Measurements from ENCODE around the gene WEE2. TPM values are rescaled to one million over a fixed set of nuclear protein-coding genes. Genes with fewer than 3 reads are reported as not detected.

The WEE2 gene
- total RNA-seq, 1 experiment from 2014 or later, result not detected

DNA sequence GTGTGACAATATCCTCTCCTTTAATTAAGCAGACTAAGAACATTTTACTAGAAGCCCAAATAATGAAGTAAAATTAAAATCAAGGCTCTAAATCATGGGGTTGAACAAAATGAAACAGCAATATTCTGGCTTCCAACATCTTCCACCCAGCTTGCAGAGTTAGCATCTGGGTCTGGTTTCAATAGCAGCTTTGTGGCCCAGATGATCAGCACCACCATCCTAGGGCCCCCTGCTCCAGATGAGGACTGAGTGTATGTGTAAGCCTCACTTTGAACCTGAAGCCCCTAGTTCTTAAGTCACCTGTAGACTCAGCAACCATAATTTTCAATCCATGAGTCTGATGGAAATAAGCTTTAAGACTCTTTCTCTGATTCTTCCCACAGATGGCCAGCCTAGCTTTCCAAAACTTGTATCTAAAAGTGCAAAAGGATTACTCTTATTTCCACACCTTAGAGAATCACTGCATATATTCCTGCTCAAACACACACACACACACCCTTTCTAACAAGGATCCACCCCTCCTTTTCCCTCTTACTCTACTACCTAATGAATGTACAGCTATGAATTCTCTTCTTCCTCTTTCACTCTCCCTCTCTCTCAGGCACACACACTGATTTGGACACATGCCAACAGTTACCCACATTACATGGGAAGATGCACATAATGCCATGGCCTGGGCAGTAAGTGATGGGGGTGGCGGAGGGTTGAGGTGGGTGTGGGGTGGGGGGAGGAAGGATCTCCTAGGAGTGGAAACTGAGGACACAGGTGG is 9.7 kb upstream of the WEE2 start:
- intact Hi-C loops (cut with micrococcal nuclease), result no loop called here
- Histone ChIP-seq H3K4me1 (ENCODE audit: control insufficient read depth in 1 of 2, insufficient read depth in 2 of 2, low read length in 2 of 2) (peaks cover 8 to 14% of the 10 kb centered on the region in 2 experiments; a peak in 2 of 4 replicates), H2AFZ (ENCODE audit: low read depth, low read length, poor library complexity, severe bottlenecking) (no peak overlapping the region), H3K79me2 (ENCODE audit: insufficient read depth, low read length) (peaks cover 3% of the 10 kb centered on the region; the same call in 1 of the 2 replicates), H4K20me1 (ENCODE audit: insufficient read depth) (no peaks in the 10 kb centered on the region), H3K9me2 (ENCODE audit: insufficient read depth) (no peaks in the 10 kb centered on the region), H3K4me2 (ENCODE audit: low read length) (no peak overlapping the region), H3K36me3 (ENCODE audit: control insufficient read depth in 1 of 2, insufficient read depth in 2 of 2, low read length in 2 of 2) (no peaks in the 10 kb centered on the region), H3K27me3 (ENCODE audit: insufficient read depth, low read length) (no peaks in the 10 kb centered on the region), H3K9ac (ENCODE audit: low read length) (no peak overlapping the region), H3K4me3 (replicated peaks in 1 of 2; ENCODE audit: low read depth in 1 of 2, low read length in 2 of 2) (no peak overlapping the region), H3K9me3 (ENCODE audit: control insufficient read depth in 1 of 2, insufficient read depth in 1 of 2, low read depth in 1 of 2, low read length in 2 of 2) (no peaks in the 10 kb centered on the region), H3K27ac (ENCODE audit: low read depth, low read length) (no peak overlapping the region)
- TF ChIP-seq TCF7L2 (IDR thresholded peaks at IDR 0.05; ENCODE audit: borderline replicate concordance, extremely low read depth, insufficient read depth, insufficient read length) (no peak), POLR2A (IDR thresholded peaks at IDR 0.05; ENCODE audit: borderline replicate concordance, extremely low read depth, insufficient read depth, insufficient read length) (no peak), SRF (IDR thresholded peaks at IDR 0.05; ENCODE audit: low read depth) (no peak), ELF1 (IDR thresholded peaks at IDR 0.05; ENCODE audit: borderline replicate concordance, low read depth) (no peak), RAD21 (IDR thresholded peaks at IDR 0.05; ENCODE audit: low read depth) (no peak), YY1 (IDR thresholded peaks at IDR 0.05; ENCODE audit: extremely low read depth, insufficient replicate concordance, low read depth, low read length) (no peak)
- TF ChIP-seq, protein P1, sequence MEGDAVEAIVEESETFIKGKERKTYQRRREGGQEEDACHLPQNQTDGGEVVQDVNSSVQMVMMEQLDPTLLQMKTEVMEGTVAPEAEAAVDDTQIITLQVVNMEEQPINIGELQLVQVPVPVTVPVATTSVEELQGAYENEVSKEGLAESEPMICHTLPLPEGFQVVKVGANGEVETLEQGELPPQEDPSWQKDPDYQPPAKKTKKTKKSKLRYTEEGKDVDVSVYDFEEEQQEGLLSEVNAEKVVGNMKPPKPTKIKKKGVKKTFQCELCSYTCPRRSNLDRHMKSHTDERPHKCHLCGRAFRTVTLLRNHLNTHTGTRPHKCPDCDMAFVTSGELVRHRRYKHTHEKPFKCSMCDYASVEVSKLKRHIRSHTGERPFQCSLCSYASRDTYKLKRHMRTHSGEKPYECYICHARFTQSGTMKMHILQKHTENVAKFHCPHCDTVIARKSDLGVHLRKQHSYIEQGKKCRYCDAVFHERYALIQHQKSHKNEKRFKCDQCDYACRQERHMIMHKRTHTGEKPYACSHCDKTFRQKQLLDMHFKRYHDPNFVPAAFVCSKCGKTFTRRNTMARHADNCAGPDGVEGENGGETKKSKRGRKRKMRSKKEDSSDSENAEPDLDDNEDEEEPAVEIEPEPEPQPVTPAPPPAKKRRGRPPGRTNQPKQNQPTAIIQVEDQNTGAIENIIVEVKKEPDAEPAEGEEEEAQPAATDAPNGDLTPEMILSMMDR (IDR thresholded peaks at IDR 0.05 in 2 of 3, conservative IDR thresholded peaks at IDR 0.05 in 1 of 3; ENCODE audit: borderline replicate concordance in 1 of 3, insufficient read depth in 1 of 3, low read depth in 2 of 3, low read length in 2 of 3), result no peak
- TF ChIP-seq, protein P2, sequence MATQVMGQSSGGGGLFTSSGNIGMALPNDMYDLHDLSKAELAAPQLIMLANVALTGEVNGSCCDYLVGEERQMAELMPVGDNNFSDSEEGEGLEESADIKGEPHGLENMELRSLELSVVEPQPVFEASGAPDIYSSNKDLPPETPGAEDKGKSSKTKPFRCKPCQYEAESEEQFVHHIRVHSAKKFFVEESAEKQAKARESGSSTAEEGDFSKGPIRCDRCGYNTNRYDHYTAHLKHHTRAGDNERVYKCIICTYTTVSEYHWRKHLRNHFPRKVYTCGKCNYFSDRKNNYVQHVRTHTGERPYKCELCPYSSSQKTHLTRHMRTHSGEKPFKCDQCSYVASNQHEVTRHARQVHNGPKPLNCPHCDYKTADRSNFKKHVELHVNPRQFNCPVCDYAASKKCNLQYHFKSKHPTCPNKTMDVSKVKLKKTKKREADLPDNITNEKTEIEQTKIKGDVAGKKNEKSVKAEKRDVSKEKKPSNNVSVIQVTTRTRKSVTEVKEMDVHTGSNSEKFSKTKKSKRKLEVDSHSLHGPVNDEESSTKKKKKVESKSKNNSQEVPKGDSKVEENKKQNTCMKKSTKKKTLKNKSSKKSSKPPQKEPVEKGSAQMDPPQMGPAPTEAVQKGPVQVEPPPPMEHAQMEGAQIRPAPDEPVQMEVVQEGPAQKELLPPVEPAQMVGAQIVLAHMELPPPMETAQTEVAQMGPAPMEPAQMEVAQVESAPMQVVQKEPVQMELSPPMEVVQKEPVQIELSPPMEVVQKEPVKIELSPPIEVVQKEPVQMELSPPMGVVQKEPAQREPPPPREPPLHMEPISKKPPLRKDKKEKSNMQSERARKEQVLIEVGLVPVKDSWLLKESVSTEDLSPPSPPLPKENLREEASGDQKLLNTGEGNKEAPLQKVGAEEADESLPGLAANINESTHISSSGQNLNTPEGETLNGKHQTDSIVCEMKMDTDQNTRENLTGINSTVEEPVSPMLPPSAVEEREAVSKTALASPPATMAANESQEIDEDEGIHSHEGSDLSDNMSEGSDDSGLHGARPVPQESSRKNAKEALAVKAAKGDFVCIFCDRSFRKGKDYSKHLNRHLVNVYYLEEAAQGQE (IDR thresholded peaks at IDR 0.05; ENCODE audit: low read depth), result no peak
- BruUV-seq (replicated peaks), result no TSS peak
- DNase-seq (ENCODE audit: low read depth, low spot score) (no peak), ATAC-seq (no peak)
- RAD21 ChIA-PET (ENCODE audit: low non-redundant PET in 1 of 2, low total read pairs in 2 of 2, uncharacterized antibody in 2 of 2, unreplicated experiment in 2 of 2), result no interaction called here
- POLR2A ChIA-PET, result no interaction called here
- CTCF ChIA-PET, result no interaction called here
